Fibroblast of mammary gland (primary cell): ENCODE measurements around the gene PRKCB.

Experiments
- DNase-seq: peaks from one replicate; pipeline ENCODE4 v3.0.0-alpha.2; 2010; ENCODE audit warnings: low read depth
- H3K4me3 ChIP-seq: 2 replicates; pipeline ENCODE4 v1.5.1; 2011; ENCODE audit warnings: low read depth, mild to moderate bottlenecking, low read length, moderate library complexity; ENCODE audit not compliant: control insufficient read depth
- CTCF ChIP-seq: conservative IDR thresholded peaks from 2 replicates; pipeline ENCODE4 v1.5.1; 2011; ENCODE audit warnings: low read depth, low read length, inconsistent platforms; ENCODE audit not compliant: control insufficient read depth, insufficient read depth

PRKCB gene

DNA sequence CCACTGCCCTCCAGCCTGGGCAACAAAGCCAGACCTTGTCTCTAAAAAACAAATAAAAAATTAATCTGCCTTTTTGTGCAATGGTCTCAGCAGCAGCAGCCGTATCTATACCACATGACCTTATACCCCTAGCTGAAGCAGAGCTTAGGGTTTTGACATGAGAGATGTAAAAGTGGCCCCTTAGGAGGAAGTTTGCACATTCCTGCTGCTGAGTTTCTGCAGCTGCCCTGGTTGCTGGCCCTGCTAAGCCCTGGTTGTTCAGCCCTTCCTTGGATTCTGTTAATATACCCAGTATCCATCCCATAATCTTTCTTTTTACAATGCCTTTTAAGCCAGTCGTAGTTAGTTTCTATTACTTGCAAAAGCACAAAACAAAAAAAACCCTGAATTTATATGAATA, 33.0 kb upstream of the PRKCB start:
- DNase-seq: no peak
- no peak overlapping the region for H3K4me3 ChIP-seq
- no peak for TF ChIP-seq CTCF

DNA sequence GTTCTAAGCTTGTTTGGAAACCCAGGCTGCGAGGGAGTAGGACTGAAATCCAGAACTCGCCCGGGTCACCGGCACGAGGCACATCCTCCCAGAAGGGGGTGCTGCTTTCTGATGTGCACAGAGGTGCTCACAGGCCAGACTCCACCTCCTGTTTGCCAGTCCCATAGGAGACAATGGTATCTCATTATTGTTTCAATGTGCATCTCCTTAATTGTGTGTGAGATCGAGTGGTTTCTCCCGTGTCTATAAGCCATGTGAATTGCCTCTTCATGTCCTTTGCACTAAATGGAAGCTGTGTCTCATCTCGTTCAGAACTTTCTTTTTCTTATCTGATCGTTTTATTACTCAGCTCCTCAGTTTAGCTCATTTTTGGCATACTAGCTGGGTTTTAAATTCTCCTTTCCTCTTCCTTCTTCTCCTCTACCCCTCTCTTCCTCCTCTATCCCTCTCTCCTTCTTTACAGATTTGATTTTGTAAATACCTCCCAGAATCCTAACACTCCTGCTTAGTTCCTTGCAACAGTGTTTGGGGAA, 32.1 kb upstream of the PRKCB start:
- TF ChIP-seq CTCF: peak; percentile 51
- DNase-seq: peak; percentile 22
- H3K4me3 ChIP-seq: no peak overlapping the region

GRCh38 chr16:23807028-23807427, 28.8 kb upstream of the PRKCB start:
- TF ChIP-seq CTCF: no peak
- no peak overlapping the region for H3K4me3 ChIP-seq
- no peak for DNase-seq

DNA sequence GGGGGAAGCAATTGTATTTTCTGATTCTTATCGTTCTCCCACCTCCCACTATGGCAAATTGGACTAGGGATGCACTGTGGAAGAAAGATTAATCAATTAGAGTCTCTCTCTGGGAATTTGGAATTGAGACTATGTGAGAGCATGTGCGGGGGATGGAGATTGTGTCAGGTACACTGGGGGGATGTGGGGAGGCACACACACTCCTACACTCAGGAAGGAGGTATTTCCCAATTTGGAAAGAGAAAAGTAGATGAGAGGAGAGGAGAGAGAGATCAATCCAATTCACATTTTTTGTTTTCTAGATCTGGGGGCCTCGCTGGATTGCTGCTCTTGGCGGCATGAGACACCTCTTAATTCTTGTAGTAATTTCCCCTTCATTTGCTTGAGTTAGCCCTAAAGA, 14.3 kb upstream of the PRKCB start:
- no peak for DNase-seq
- no peak overlapping the region for H3K4me3 ChIP-seq
- TF ChIP-seq CTCF: no peak

DNA sequence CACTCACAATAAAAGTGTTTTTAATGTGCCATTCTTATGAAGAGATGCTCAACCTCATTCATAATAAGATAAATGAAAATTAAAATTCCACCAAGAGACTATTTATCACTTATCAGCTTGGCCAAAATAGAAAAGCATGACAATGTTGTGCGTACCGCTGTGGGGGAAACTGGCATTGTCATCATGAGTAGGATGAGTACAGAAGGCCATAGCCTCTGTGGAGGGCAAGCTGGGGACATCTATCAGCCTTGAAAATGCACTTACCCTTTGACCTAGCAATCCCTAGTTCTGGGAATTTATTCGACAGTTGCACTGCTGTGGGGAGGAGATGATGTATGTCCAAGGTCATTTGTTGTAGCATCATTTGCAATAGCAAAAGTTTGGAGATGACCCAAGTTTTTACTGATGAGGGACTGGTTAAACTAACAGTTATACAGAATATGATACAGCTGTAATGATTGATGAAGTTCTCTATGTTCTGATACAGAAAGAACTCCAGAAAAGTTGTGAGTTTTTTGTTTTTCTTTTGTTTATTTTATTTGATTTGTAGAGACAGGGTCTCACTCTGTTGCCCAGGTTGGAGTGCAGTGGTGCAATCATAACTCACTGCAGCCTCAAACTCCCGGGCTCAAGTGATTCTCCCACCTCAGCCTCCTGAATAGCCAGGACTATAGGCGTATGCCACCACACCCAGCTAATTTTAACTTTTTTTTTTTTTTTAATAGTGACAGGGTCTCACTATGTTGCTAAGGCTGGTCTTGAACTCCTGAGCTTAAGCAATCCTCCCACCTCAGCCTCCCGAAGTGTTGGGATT, 13.7 kb upstream of the PRKCB start:
- no peak for TF ChIP-seq CTCF
- no peak overlapping the region for H3K4me3 ChIP-seq
- DNase-seq: no peak

GRCh38 chr16:23823475-23824384, 12.1 kb upstream of the PRKCB start:
- DNase-seq: no peak
- H3K4me3 ChIP-seq: no peak overlapping the region
- TF ChIP-seq CTCF: no peak
